ENCODE measurements around the gene TRPV3. TPM values are rescaled to one million over a fixed set of nuclear protein-coding genes. Genes with fewer than 3 reads are reported as not detected.

TRPV3 gene
- total RNA-seq, 1 donor from 2014 or later, result 0.16 TPM

DNA sequence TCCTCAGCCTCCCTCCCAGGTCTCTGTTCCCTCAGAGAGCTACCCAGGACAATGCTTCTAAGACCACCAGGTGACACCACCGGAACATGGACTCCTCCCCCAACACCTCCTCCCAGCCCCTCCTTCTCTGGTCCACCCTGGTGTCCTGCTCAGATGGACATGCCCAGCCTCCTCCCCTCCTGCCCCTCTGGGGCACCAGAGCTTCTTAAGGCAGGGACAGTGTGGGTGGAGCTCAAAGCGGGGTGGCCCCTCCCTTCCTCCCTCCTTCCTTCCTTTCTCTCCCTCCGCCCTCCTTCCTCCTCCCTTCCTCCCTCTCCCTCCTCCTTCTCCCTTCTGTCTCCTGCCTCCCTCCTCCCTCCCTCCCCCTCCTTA, 22.7 kb downstream of the TRPV3 start:
- no peak overlapping the region for H3K4me3 Mint-ChIP-seq (ENCODE audit: unreplicated experiment)
- FAIRE-seq, result no peak

GRCh38 chr17:3533752-3534151, 23.9 kb downstream of the TRPV3 start:
- TF ChIP-seq EZH2 (IDR thresholded peaks at IDR 0.05; ENCODE audit: insufficient read depth, low read length) (no peak), CTCF (IDR thresholded peaks at IDR 0.05; ENCODE audit: insufficient read depth, low read depth, low read length) (no peak)
- H3K4me3 Mint-ChIP-seq (ENCODE audit: unreplicated experiment), result no peak overlapping the region
- no peak overlapping the region for H2AFZ ChIP-seq (ENCODE audit: low read depth, low read length)
- no peak for DNase-seq (ENCODE audit: low read depth)
- no peaks in the 10 kb centered on the region for H4K20me1 ChIP-seq (ENCODE audit: insufficient read depth, low read length)
- H3K36me3 ChIP-seq (ENCODE audit: insufficient read depth, low read length), result no peaks in the 10 kb centered on the region
- no peak overlapping the region for H3K9ac ChIP-seq (ENCODE audit: low read length)
- no peaks in the 10 kb centered on the region for H3K36me3 Mint-ChIP-seq (ENCODE audit: low read depth, unreplicated experiment)
- H3K9me3 Mint-ChIP-seq (ENCODE audit: unreplicated experiment), result peaks cover 3% of the 10 kb centered on the region
- H3K4me1 ChIP-seq (ENCODE audit: insufficient read depth, low read length), result peaks cover 6% of the 10 kb centered on the region
- H3K27ac Mint-ChIP-seq (ENCODE audit: unreplicated experiment), result no peak overlapping the region
- no peaks in the 10 kb centered on the region for H3K9me3 ChIP-seq (ENCODE audit: insufficient read depth, low read depth, low read length)
- H3K27me3 ChIP-seq (ENCODE audit: insufficient read depth, low read length), result no peaks in the 10 kb centered on the region
- H3K4me1 Mint-ChIP-seq (ENCODE audit: low read depth, unreplicated experiment), result no peaks in the 10 kb centered on the region
- H3K4me3 ChIP-seq (ENCODE audit: insufficient read depth, low read depth, low read length), result no peak overlapping the region
- H3K4me2 ChIP-seq (ENCODE audit: low read length), result no peak overlapping the region
- H3K27ac ChIP-seq (ENCODE audit: low read depth, low read length), result no peak overlapping the region
- no peaks in the 10 kb centered on the region for H3K79me2 ChIP-seq (ENCODE audit: insufficient read depth, low read length)
- no peak for FAIRE-seq
- H3K27me3 Mint-ChIP-seq (ENCODE audit: low read depth, unreplicated experiment), result peaks cover 15% of the 10 kb centered on the region

More for the DNA sequence above, 22.7 kb downstream of the TRPV3 start:
- H3K36me3 Mint-ChIP-seq (ENCODE audit: low read depth, unreplicated experiment), result no peaks in the 10 kb centered on the region
- Histone ChIP-seq H3K27ac (ENCODE audit: low read depth, low read length) (no peak overlapping the region), H4K20me1 (ENCODE audit: insufficient read depth, low read length) (no peaks in the 10 kb centered on the region), H3K27me3 (ENCODE audit: insufficient read depth, low read length) (no peaks in the 10 kb centered on the region), H2AFZ (ENCODE audit: low read depth, low read length) (peak overlapping the region; percentile 52), H3K9ac (ENCODE audit: low read length) (no peak overlapping the region), H3K4me1 (ENCODE audit: insufficient read depth, low read length) (no peaks in the 10 kb centered on the region), H3K79me2 (ENCODE audit: insufficient read depth, low read length) (no peaks in the 10 kb centered on the region), H3K4me2 (ENCODE audit: low read length) (peak overlapping the region; percentile 92), H3K9me3 (ENCODE audit: insufficient read depth, low read depth, low read length) (no peaks in the 10 kb centered on the region), H3K36me3 (ENCODE audit: insufficient read depth, low read length) (no peaks in the 10 kb centered on the region), H3K4me3 (ENCODE audit: insufficient read depth, low read depth, low read length) (no peak overlapping the region)
- H3K27ac Mint-ChIP-seq (ENCODE audit: unreplicated experiment), result no peak overlapping the region
- H3K27me3 Mint-ChIP-seq (ENCODE audit: low read depth, unreplicated experiment), result peaks cover 15% of the 10 kb centered on the region
- H3K4me1 Mint-ChIP-seq (ENCODE audit: low read depth, unreplicated experiment), result no peaks in the 10 kb centered on the region
- no peak for TF ChIP-seq EZH2 (IDR thresholded peaks at IDR 0.05; ENCODE audit: insufficient read depth, low read length)
- TF ChIP-seq CTCF (IDR thresholded peaks at IDR 0.05; ENCODE audit: insufficient read depth, low read depth, low read length), result no peak
- peaks cover 3% of the 10 kb centered on the region for H3K9me3 Mint-ChIP-seq (ENCODE audit: unreplicated experiment)
- no peak for DNase-seq (ENCODE audit: low read depth)

- DNase-seq (ENCODE audit: low read depth) (no peak), FAIRE-seq (no peak)
- Histone ChIP-seq H3K79me2 (ENCODE audit: insufficient read depth, low read length) (no peaks in the 10 kb centered on the region), H3K4me2 (ENCODE audit: low read length) (no peak overlapping the region), H3K9ac (ENCODE audit: low read length) (no peak overlapping the region), H3K4me3 (ENCODE audit: insufficient read depth, low read depth, low read length) (no peak overlapping the region), H3K36me3 (ENCODE audit: insufficient read depth, low read length) (no peaks in the 10 kb centered on the region), H2AFZ (ENCODE audit: low read depth, low read length) (no peak overlapping the region), H3K27ac (ENCODE audit: low read depth, low read length) (no peak overlapping the region), H4K20me1 (ENCODE audit: insufficient read depth, low read length) (no peaks in the 10 kb centered on the region), H3K9me3 (ENCODE audit: insufficient read depth, low read depth, low read length) (no peaks in the 10 kb centered on the region), H3K4me1 (ENCODE audit: insufficient read depth, low read length) (peaks cover 6% of the 10 kb centered on the region), H3K27me3 (ENCODE audit: insufficient read depth, low read length) (no peaks in the 10 kb centered on the region)
- Mint-ChIP-seq H3K4me1 (ENCODE audit: low read depth, unreplicated experiment) (no peaks in the 10 kb centered on the region), H3K27me3 (ENCODE audit: low read depth, unreplicated experiment) (peaks cover 15% of the 10 kb centered on the region), H3K27ac (ENCODE audit: unreplicated experiment) (no peak overlapping the region), H3K9me3 (ENCODE audit: unreplicated experiment) (peaks cover 3% of the 10 kb centered on the region), H3K36me3 (ENCODE audit: low read depth, unreplicated experiment) (no peaks in the 10 kb centered on the region), H3K4me3 (ENCODE audit: unreplicated experiment) (no peak overlapping the region)
- TF ChIP-seq CTCF (IDR thresholded peaks at IDR 0.05; ENCODE audit: insufficient read depth, low read depth, low read length) (no peak), EZH2 (IDR thresholded peaks at IDR 0.05; ENCODE audit: insufficient read depth, low read length) (no peak)
Measured at GRCh38 chr17:3532859-3533142, 24.8 kb downstream of the TRPV3 start.

Data from astrocyte (in vitro differentiated cells and primary cell).